ENCODE measurements around the gene AEBP1. TPM values are rescaled to one million over a fixed set of nuclear protein-coding genes. Genes with fewer than 3 reads are reported as not detected.

AEBP1 gene
- total RNA-seq, 1 experiment from 2014 or later = 0.54 TPM

GRCh38 chr7:44132039-44132438 is 27.9 kb downstream of the AEBP1 start:
- no peak for DNase-seq
- H3K36me3 Mint-ChIP-seq (ENCODE audit: insufficient read depth, unreplicated experiment) = no peaks in the 10 kb centered on the region
- H3K4me3 Mint-ChIP-seq (ENCODE audit: unreplicated experiment) = no peak overlapping the region
- peaks cover 8% of the 10 kb centered on the region for H3K4me1 Mint-ChIP-seq (ENCODE audit: low read depth, unreplicated experiment)
- BruUV-seq (replicated peaks) = no TSS peak
- Histone ChIP-seq H3K9me3 (no peaks in the 10 kb centered on the region), H3K4me1 (peaks cover 15% of the 10 kb centered on the region), H3K36me3 (ENCODE audit: control insufficient read depth, insufficient read depth, low read length) (no peaks in the 10 kb centered on the region), H3K27me3 (replicated peaks; ENCODE audit: control insufficient read depth, insufficient read depth, low read length) (no peaks in the 10 kb centered on the region), H3K4me3 (ENCODE audit: low read depth, low read length) (no peak overlapping the region)
- intact Hi-C loops (cut with micrococcal nuclease; ENCODE audit: unreplicated experiment) = loop anchor here (10.0 kb wide), 1 partner anchor 343 kb away; no protein-coding TSS in a partner anchor
- H3K9me3 Mint-ChIP-seq (ENCODE audit: unreplicated experiment) = no peaks in the 10 kb centered on the region
- no peak overlapping the region for H3K27ac Mint-ChIP-seq (ENCODE audit: unreplicated experiment)
- H3K27me3 Mint-ChIP-seq (ENCODE audit: insufficient read depth, unreplicated experiment) = no peaks in the 10 kb centered on the region
- POLR2A ChIA-PET = no interaction called here
- no peak for TF ChIP-seq CTCF (IDR thresholded peaks at IDR 0.05; ENCODE audit: insufficient read depth in 1 of 2, low read depth in 1 of 2, low read length in 1 of 2, severe bottlenecking in 1 of 2, unreplicated experiment in 1 of 2)
- CTCF ChIA-PET = interaction anchor here (1.6 to 2.1 kb wide), 2 partner anchors 10 kb away, joined by 8 read pairs; partner anchors contain the start of gene POLD2

GRCh38 chr7:44133295-44133694 is 29.1 kb downstream of the AEBP1 start:
- BruUV-seq (replicated peaks) = no TSS peak
- no peak for DNase-seq
- intact Hi-C loops (cut with micrococcal nuclease; ENCODE audit: unreplicated experiment) = loop anchor here (10.0 kb wide), 1 partner anchor 342 kb away; no protein-coding TSS in a partner anchor
- no peaks in the 10 kb centered on the region for H3K36me3 Mint-ChIP-seq (ENCODE audit: insufficient read depth, unreplicated experiment)
- CTCF ChIA-PET = interaction anchor here (0.7 kb wide), 1 partner anchor 13 kb away, joined by 3 read pairs; no protein-coding TSS in a partner anchor
- H3K27me3 Mint-ChIP-seq (ENCODE audit: insufficient read depth, unreplicated experiment) = no peaks in the 10 kb centered on the region
- Histone ChIP-seq H3K36me3 (ENCODE audit: control insufficient read depth, insufficient read depth, low read length) (no peaks in the 10 kb centered on the region), H3K27me3 (replicated peaks; ENCODE audit: control insufficient read depth, insufficient read depth, low read length) (no peaks in the 10 kb centered on the region), H3K9me3 (no peaks in the 10 kb centered on the region), H3K4me1 (peaks cover 15% of the 10 kb centered on the region), H3K4me3 (ENCODE audit: low read depth, low read length) (no peak overlapping the region)
- POLR2A ChIA-PET = no interaction called here
- no peak for TF ChIP-seq CTCF (IDR thresholded peaks at IDR 0.05; ENCODE audit: insufficient read depth in 1 of 2, low read depth in 1 of 2, low read length in 1 of 2, severe bottlenecking in 1 of 2, unreplicated experiment in 1 of 2)
- peaks cover 8% of the 10 kb centered on the region for H3K4me1 Mint-ChIP-seq (ENCODE audit: low read depth, unreplicated experiment)
- H3K4me3 Mint-ChIP-seq (ENCODE audit: unreplicated experiment) = no peak overlapping the region
- no peak overlapping the region for H3K27ac Mint-ChIP-seq (ENCODE audit: unreplicated experiment)
- no peaks in the 10 kb centered on the region for H3K9me3 Mint-ChIP-seq (ENCODE audit: unreplicated experiment)

- no peaks in the 10 kb centered on the region for H3K36me3 Mint-ChIP-seq (ENCODE audit: insufficient read depth, unreplicated experiment)
- TF ChIP-seq CTCF (IDR thresholded peaks at IDR 0.05; ENCODE audit: insufficient read depth in 1 of 2, low read depth in 1 of 2, low read length in 1 of 2, severe bottlenecking in 1 of 2, unreplicated experiment in 1 of 2) = no peak
- no peak for DNase-seq
- H3K4me3 Mint-ChIP-seq (ENCODE audit: unreplicated experiment) = no peak overlapping the region
- ChIA-PET CTCF (no interaction called here), POLR2A (interaction anchor here (0.7 kb wide), 1 partner anchor 81 kb away, joined by 5 read pairs; no protein-coding TSS in a partner anchor)
- no peak overlapping the region for H3K27ac Mint-ChIP-seq (ENCODE audit: unreplicated experiment)
- H3K4me3 ChIP-seq (ENCODE audit: low read depth, low read length) = no peak overlapping the region
- no peaks in the 10 kb centered on the region for H3K9me3 ChIP-seq
- H3K4me1 ChIP-seq = peaks cover 15% of the 10 kb centered on the region
- H3K27me3 Mint-ChIP-seq (ENCODE audit: insufficient read depth, unreplicated experiment) = no peaks in the 10 kb centered on the region
- no peaks in the 10 kb centered on the region for H3K27me3 ChIP-seq (replicated peaks; ENCODE audit: control insufficient read depth, insufficient read depth, low read length)
- no TSS peak for BruUV-seq (replicated peaks)
- intact Hi-C loops (cut with micrococcal nuclease; ENCODE audit: unreplicated experiment) = loop anchor here (10.0 kb wide), 1 partner anchor 340 kb away; no protein-coding TSS in a partner anchor
- H3K9me3 Mint-ChIP-seq (ENCODE audit: unreplicated experiment) = no peaks in the 10 kb centered on the region
- peaks cover 8% of the 10 kb centered on the region for H3K4me1 Mint-ChIP-seq (ENCODE audit: low read depth, unreplicated experiment)
- no peaks in the 10 kb centered on the region for H3K36me3 ChIP-seq (ENCODE audit: control insufficient read depth, insufficient read depth, low read length)
Measured at GRCh38 chr7:44134943-44135628, 30.9 kb downstream of the AEBP1 start.

Data from Caco-2 (cell line).